HUES48 (cell line): ENCODE data around the gene PDILT.

ENCODE experiments used
- H3K27ac ChIP-seq: one replicate; pipeline ENCODE4 v1.7.0; 2013; ENCODE audit warnings: low read depth, low read length, inconsistent platforms
- H3K27me3 ChIP-seq: 2 replicates; pipeline ENCODE4 v1.6.1; 2013; ENCODE audit warnings: mild to moderate bottlenecking, low read length; ENCODE audit not compliant: control insufficient read depth, insufficient read depth
- H3K36me3 ChIP-seq: 2 replicates; pipeline ENCODE4 v1.6.1; 2013; ENCODE audit warnings: low read length; ENCODE audit not compliant: control insufficient read depth, insufficient read depth
- H3K4me1 ChIP-seq: 2 replicates; pipeline ENCODE4 v1.6.1; 2013; ENCODE audit warnings: mild to moderate bottlenecking, low read length; ENCODE audit not compliant: control insufficient read depth, insufficient read depth
- H3K4me3 ChIP-seq: 2 replicates; pipeline ENCODE4 v1.5.1; 2013; ENCODE audit warnings: mild to moderate bottlenecking, low read depth, low read length
- H3K9ac ChIP-seq: 2 replicates; pipeline ENCODE4 v1.6.1; 2013; ENCODE audit warnings: mild to moderate bottlenecking, low read depth, low read length, moderate library complexity
- H3K9me3 ChIP-seq: 2 replicates; pipeline ENCODE4 v1.6.1; 2013; ENCODE audit warnings: low read length; ENCODE audit not compliant: control insufficient read depth, insufficient read depth

PDILT gene

DNA sequence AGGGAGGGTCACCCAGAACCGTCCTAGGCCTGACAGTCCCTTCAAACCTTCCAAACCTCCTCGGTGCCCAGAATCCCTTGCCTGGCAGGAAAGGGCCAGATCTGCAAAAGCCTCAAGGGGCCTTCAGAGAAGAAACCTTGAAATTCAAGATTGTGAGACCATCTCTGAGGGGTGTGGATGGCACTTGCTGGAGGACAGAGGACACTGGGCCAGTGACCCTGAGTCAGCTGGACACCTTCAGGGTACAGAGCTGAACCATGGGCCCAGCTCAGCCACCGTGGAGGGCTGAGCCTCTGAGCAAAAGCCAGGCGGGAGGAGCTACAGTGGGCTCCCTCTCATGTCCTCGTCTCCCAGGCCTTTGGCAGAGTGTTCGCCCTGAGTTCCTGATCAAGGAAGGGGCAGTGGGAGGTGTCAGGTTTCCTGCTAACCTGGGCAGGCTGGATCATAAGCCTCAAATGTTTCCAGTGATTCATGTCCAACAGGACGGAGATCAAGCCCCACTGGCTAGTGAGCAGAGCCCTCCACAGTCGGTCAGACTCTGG, 3.0 kb downstream of the PDILT start:
- Histone ChIP-seq H3K36me3 (no peaks in the 10 kb centered on the region), H3K27ac (no peak overlapping the region), H3K9me3 (no peaks in the 10 kb centered on the region), H3K4me1 (no peaks in the 10 kb centered on the region), H3K4me3 (no peak overlapping the region), H3K27me3 (no peaks in the 10 kb centered on the region), H3K9ac (no peak overlapping the region)

DNA sequence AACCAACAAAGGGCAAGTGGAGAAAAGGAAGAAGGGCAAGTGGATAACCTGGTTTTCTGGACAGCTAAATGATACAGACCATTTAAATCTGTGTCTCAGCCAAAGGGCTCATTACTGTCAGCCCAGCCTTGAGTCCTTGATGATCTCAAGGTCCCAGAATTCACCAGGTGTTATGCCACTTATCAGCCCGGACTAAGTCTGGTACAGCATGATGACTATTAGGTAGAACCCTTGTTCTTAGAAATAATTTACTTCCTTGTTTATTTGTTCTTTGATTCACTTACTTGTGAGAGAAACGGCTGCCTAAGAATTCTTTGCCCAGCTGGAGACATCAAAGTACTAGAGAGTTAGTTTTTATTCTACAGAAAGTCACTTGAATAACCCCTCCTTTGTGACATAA, 3.5 kb downstream of the PDILT start:
- Histone ChIP-seq H3K4me3 (no peak overlapping the region), H3K4me1 (no peaks in the 10 kb centered on the region), H3K36me3 (no peaks in the 10 kb centered on the region), H3K27me3 (no peaks in the 10 kb centered on the region), H3K27ac (no peak overlapping the region), H3K9me3 (no peaks in the 10 kb centered on the region), H3K9ac (no peak overlapping the region)

DNA sequence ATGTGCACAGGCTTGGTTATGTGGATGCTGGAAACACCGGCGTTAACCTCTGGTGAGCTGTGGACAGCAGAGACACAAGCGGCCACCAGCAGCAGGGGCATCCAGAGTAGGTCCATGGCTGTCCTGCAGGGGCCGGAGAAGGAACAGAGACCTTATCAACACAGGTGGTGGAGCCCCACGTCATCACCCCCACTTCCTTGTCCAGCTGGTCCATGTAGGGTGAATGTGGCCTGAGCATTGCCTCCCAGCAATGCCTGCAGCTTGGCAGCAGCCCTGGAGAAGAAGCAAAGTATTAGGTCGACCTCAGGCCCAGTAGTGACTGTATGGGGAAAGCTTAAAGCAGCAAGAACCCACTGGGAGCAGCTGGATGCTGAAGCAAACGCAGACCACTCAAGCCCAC, 5.4 kb downstream of the PDILT start:
- H3K27ac ChIP-seq, result no peak overlapping the region
- no peak overlapping the region for H3K4me3 ChIP-seq
- no peaks in the 10 kb centered on the region for H3K9me3 ChIP-seq
- H3K9ac ChIP-seq, result no peak overlapping the region
- no peaks in the 10 kb centered on the region for H3K4me1 ChIP-seq
- no peaks in the 10 kb centered on the region for H3K36me3 ChIP-seq
- no peaks in the 10 kb centered on the region for H3K27me3 ChIP-seq

GRCh38 chr16:20398603-20399002, 5.9 kb downstream of the PDILT start:
- Histone ChIP-seq H3K9me3 (no peaks in the 10 kb centered on the region), H3K27me3 (no peaks in the 10 kb centered on the region), H3K9ac (no peak overlapping the region), H3K4me1 (no peaks in the 10 kb centered on the region), H3K4me3 (no peak overlapping the region), H3K27ac (no peak overlapping the region), H3K36me3 (no peaks in the 10 kb centered on the region)

DNA sequence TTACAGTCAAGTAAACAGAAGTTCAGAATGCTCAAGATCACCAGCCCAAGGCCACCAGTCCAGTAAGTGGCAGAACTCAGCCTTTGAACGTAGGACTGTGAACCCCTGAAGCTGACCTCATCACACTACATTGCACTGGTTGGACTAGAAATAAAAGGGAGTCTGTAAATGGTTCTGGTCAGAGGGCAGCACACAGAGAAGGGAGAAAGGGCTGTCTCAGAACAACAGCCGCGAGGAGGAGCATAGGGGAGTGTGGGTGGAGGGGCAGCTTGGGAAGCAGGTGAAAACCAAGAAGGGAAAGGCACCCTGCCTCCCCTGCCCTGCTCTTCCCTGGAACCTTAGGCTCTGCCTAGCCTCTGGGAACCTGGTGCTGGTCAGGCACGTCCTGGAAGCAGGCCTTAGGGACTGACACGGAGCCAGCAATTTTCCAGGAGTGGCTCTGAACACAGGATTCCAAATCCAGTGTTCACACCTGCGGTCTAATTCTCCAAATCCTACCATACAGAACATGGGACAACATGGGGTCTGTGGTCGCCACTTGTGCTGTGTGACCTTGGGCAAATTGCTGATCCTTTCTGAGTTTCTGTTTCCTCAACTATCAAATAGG, 7.0 kb downstream of the PDILT start:
- Histone ChIP-seq H3K4me3 (no peak overlapping the region), H3K4me1 (no peaks in the 10 kb centered on the region), H3K9ac (no peak overlapping the region), H3K9me3 (no peaks in the 10 kb centered on the region), H3K36me3 (no peaks in the 10 kb centered on the region), H3K27ac (no peak overlapping the region), H3K27me3 (no peaks in the 10 kb centered on the region)

DNA sequence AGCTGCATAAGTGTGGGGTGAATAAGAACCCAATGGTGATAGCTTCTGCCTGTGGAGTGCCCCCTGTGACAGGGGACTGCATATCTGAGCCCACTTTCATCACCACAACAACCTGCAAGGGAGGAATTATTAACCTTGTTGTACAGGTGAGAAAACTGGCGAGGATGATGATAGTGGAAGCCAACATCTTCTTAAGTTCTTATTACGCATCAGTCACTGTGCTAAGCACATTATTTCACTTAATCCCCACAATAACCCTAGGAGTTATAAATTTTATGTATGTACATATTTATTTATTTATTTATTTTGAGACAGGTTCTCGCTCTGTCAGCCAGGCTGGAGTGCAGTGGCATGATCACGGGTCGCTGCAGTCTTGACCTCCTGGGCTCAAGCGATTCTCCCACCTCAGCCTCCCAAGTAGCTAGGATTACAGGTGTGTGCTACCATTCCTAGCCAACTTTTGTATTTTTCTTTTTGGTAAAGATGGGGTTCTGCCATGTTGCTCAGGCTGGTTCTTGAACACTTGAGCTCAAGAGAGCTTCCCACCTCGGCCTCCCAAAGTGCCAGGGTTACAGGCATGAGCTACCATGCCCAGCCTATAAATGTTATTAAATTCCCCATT, 7.6 kb downstream of the PDILT start:
- Histone ChIP-seq H3K27me3 (no peaks in the 10 kb centered on the region), H3K4me3 (no peak overlapping the region), H3K9me3 (no peaks in the 10 kb centered on the region), H3K9ac (no peak overlapping the region), H3K27ac (no peak overlapping the region), H3K4me1 (no peaks in the 10 kb centered on the region), H3K36me3 (no peaks in the 10 kb centered on the region)

DNA sequence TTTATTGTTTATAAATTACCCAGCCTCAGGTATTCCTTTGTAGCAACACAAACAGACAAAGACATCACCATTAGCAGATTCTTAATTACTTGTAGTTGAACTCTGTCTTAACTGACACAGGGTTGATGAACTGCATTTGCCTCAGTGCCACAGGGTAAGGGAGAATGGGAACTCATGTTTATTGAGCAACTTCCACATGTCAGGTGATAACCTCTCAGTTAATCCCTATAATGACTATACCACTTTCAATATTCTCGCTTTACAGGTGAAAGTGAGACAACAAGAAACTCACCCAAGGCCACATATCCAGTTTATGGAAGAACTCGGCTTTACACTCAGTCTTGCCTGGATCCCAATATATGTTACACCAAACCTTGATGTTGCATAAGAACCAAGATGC, 8.6 kb downstream of the PDILT start:
- no peaks in the 10 kb centered on the region for H3K4me1 ChIP-seq
- H3K27me3 ChIP-seq, result no peaks in the 10 kb centered on the region
- H3K9ac ChIP-seq, result no peak overlapping the region
- no peaks in the 10 kb centered on the region for H3K9me3 ChIP-seq
- no peak overlapping the region for H3K27ac ChIP-seq
- no peaks in the 10 kb centered on the region for H3K36me3 ChIP-seq
- H3K4me3 ChIP-seq, result no peak overlapping the region

DNA sequence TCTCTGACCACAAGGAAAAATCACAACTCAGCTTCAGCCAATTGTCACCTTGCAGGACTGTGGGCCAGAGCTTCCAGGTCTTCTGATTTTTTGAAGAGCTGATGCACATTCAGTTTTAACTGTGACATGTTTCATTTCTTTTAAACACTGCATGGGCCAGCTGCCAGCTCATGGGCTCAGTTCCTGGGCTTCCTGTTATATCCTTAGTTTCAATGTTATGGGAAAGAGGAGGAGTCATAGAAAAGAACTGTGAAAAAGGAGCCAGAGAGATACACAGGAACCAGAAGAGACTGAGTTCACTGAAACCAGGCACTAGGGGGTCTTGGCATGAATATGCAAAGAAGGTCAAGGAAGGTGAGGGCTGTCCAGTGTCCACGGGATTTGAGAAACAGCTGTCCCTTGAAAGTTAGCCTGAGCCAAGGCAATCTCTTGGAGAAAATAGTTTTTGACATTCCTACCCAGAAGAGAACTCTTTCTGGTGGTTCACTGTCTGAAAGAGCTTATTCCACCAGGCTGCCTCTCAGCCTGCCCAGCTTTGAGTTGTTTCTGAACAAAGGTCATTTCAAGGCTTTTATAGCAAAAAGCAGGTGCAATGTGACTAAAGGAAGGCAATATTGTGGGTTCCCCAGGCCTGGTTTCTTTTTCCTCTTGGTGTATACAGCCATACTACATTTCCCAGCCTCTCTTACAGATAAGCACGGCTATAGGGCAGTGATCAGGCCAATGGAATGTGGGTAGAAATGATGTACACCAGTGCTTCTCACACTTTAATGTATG, 10.5 kb downstream of the PDILT start:
- no peaks in the 10 kb centered on the region for H3K9me3 ChIP-seq

GRCh38 chr16:20391045-20391444, 13.5 kb downstream of the PDILT start:
- Histone ChIP-seq H3K27me3 (no peaks in the 10 kb centered on the region), H3K36me3 (no peaks in the 10 kb centered on the region), H3K4me3 (no peak overlapping the region), H3K9me3 (no peaks in the 10 kb centered on the region), H3K27ac (no peak overlapping the region), H3K9ac (no peak overlapping the region), H3K4me1 (peaks cover 2% of the 10 kb centered on the region; the same call in 1 of the 2 replicates)

More for the DNA sequence above, 10.5 kb downstream of the PDILT start:
- no peak overlapping the region for H3K4me3 ChIP-seq
- no peak overlapping the region for H3K27ac ChIP-seq
- no peaks in the 10 kb centered on the region for H3K4me1 ChIP-seq
- H3K9ac ChIP-seq, result no peak overlapping the region
- no peaks in the 10 kb centered on the region for H3K27me3 ChIP-seq
- H3K36me3 ChIP-seq, result no peaks in the 10 kb centered on the region

DNA sequence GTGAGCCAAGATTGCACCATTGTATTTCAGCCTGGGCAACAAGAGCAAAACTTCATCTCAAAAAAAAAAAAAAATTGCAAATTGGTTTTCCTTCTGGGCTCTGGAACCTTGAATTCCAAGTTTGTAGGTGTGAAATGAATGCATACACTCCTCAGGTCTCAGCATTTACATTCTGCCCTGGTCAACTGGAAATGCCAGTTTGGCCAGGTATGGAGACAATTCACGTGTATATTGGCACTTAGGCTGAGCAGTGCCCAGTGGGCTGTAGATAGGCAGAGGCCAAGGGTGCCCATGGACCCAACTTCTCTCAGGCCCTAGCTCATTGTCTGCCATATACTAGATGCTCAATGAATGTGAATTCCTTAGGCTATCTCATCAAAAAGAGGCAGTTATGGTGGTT, 15.7 kb downstream of the PDILT start:
- H3K4me1 ChIP-seq, result peaks cover 4% of the 10 kb centered on the region; the same call in 1 of the 2 replicates
- H3K27ac ChIP-seq, result no peak overlapping the region
- no peak overlapping the region for H3K9ac ChIP-seq
- H3K9me3 ChIP-seq, result no peaks in the 10 kb centered on the region
- no peak overlapping the region for H3K4me3 ChIP-seq
- no peaks in the 10 kb centered on the region for H3K36me3 ChIP-seq
- no peaks in the 10 kb centered on the region for H3K27me3 ChIP-seq

DNA sequence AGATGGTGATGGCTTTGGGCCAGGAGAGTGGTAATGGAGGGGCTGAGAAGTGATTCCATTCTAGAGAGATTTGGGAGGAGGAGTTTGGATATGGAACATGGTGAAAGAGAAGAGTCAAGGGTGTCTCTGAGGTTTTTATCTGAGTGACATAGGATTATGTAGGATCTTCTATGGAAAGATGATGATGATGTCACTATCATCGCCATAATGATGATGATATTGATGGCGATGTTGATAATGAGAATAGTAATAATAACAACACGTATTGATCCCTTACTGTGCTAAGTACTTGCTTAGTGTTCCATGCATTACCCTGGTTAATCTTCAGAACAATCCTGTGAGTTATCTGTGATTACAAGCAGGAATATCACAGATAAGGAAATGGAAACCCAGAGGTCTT, 16.6 kb downstream of the PDILT start:
- no peaks in the 10 kb centered on the region for H3K27me3 ChIP-seq
- no peaks in the 10 kb centered on the region for H3K9me3 ChIP-seq
- H3K36me3 ChIP-seq, result no peaks in the 10 kb centered on the region
- H3K4me3 ChIP-seq, result no peak overlapping the region
- H3K27ac ChIP-seq, result no peak overlapping the region
- H3K4me1 ChIP-seq, result peaks cover 6% of the 10 kb centered on the region; the same call in 1 of the 2 replicates
- H3K9ac ChIP-seq, result no peak overlapping the region
